Neural cell (in vitro differentiated cells): ENCODE measurements around the gene PTK6. TPM values are rescaled to one million over a fixed set of nuclear protein-coding genes. Genes with fewer than 3 reads are reported as not detected.

Experiments
- H2AFZ ChIP-seq: fragments of 200-600, 300-800 bp; sonication (generic), shearing (Covaris generic); 2 replicates; pipeline ENCODE4 v1.6.0; 2014; ENCODE audit warnings: low read depth, mild to moderate bottlenecking, antibody characterized with exemption, low read length, moderate library complexity
- H3F3A ChIP-seq: fragments of 200-600 bp; shearing (Covaris generic); 2 replicates; pipeline ENCODE4 v1.6.1; 2016; ENCODE audit warnings: mild to moderate bottlenecking, moderate library complexity, mixed read lengths, antibody characterized with exemption, low read length; ENCODE audit not compliant: insufficient read depth, poor library complexity, severe bottlenecking
- H3K27ac ChIP-seq: fragments of 200-600, 300-800 bp; sonication (generic), shearing (Covaris generic); 2 replicates; pipeline ENCODE4 v1.5.1; 2014; ENCODE audit warnings: mild to moderate bottlenecking, low read length, moderate library complexity
- H3K27me3 ChIP-seq: fragments of 300-800, 200-600 bp; sonication (generic), shearing (Covaris generic); 2 replicates; pipeline ENCODE4 v1.6.0; 2014; ENCODE audit warnings: mild to moderate bottlenecking, low read depth, low read length, moderate library complexity; ENCODE audit not compliant: insufficient read depth
- H3K36me3 ChIP-seq: fragments of 300-800, 200-600 bp; sonication (generic), shearing (Covaris generic); 2 replicates; pipeline ENCODE4 v1.5.1; 2014; ENCODE audit warnings: mild to moderate bottlenecking, antibody characterized with exemption, low read length, moderate library complexity; ENCODE audit not compliant: insufficient read depth
- H3K4me2 ChIP-seq: fragments of 300-800, 200-600 bp; sonication (generic), shearing (Covaris generic); 2 replicates; pipeline ENCODE4 v1.6.0; 2014; ENCODE audit warnings: mild to moderate bottlenecking, low read length
- H3K4me3 ChIP-seq: fragments of 300-800, 200-600 bp; sonication (generic), shearing (Covaris generic); 2 replicates; pipeline ENCODE4 v1.5.1; 2014; ENCODE audit warnings: mild to moderate bottlenecking, low read length, moderate library complexity
- H3K79me2 ChIP-seq: fragments of 200-600 bp; shearing (Covaris generic); replicated peaks from 2 replicates; pipeline ENCODE4 v1.6.0; 2014; ENCODE audit warnings: mild to moderate bottlenecking, low read length, moderate library complexity; ENCODE audit not compliant: insufficient read depth
- H3K9ac ChIP-seq: fragments of 300-800, 200-600 bp; sonication (generic), shearing (Covaris generic); 2 replicates; pipeline ENCODE4 v1.6.1; 2016; ENCODE audit warnings: mild to moderate bottlenecking, low read length, mixed read lengths
- H3K9me2 ChIP-seq: fragments of 200-600 bp; shearing (Covaris generic); 2 replicates; pipeline ENCODE4 v1.6.1; 2016; ENCODE audit warnings: mild to moderate bottlenecking, low read length, mixed read lengths; ENCODE audit not compliant: insufficient read depth
- H3K9me3 ChIP-seq: fragments of 200-600, 300-800 bp; sonication (generic), shearing (Covaris generic); 2 replicates; pipeline ENCODE4 v1.6.1; 2016; ENCODE audit warnings: mild to moderate bottlenecking, mixed run types, low read length, moderate library complexity, mixed read lengths
- H4K20me1 ChIP-seq: fragments of 200-600 bp; shearing (Covaris generic); 2 replicates; pipeline ENCODE4 v1.6.1; 2016; ENCODE audit warnings: mild to moderate bottlenecking, mixed run types; ENCODE audit not compliant: insufficient read depth
- EP300 ChIP-seq: fragments of 450-650 bp; conservative IDR thresholded peaks from 2 replicates; pipeline ENCODE4 v1.6.1; 2014; ENCODE audit warnings: antibody characterized with exemption, mild to moderate bottlenecking, moderate library complexity; ENCODE audit not compliant: poor library complexity, severe bottlenecking
- EZH2 ChIP-seq: fragments of 200-600, 300-800 bp; shearing (Covaris generic), sonication (generic); IDR thresholded peaks from 2 replicates; pipeline ENCODE4 v1.6.1; 2014; ENCODE audit warnings: antibody characterized with exemption, low read length, borderline replicate concordance, mild to moderate bottlenecking; ENCODE audit not compliant: insufficient read depth, poor library complexity, severe bottlenecking
- MXI1 ChIP-seq: fragments of 450-650 bp; conservative IDR thresholded peaks from 2 replicates; pipeline ENCODE4 v1.6.1; 2014; ENCODE audit warnings: antibody characterized with exemption, mild to moderate bottlenecking; ENCODE audit not compliant: poor library complexity, severe bottlenecking
- POLR2AphosphoS5 ChIP-seq: IDR thresholded peaks from 2 replicates; pipeline ENCODE4 v1.6.1; 2012
- RAD21 ChIP-seq: fragments of 450-650 bp; conservative IDR thresholded peaks from 2 replicates; pipeline ENCODE4 v1.6.1; 2014; ENCODE audit warnings: antibody characterized with exemption, mild to moderate bottlenecking, moderate library complexity
- SMC3 ChIP-seq: fragments of 450-650 bp; conservative IDR thresholded peaks from 2 replicates; pipeline ENCODE4 v1.6.1; 2014; ENCODE audit warnings: antibody characterized with exemption, mild to moderate bottlenecking, moderate library complexity; ENCODE audit not compliant: poor library complexity
- TAF1 ChIP-seq: IDR thresholded peaks from 2 replicates; pipeline ENCODE4 v1.6.1; 2012; ENCODE audit warnings: low read depth
- polyA plus RNA-seq: library from polyadenylated mRNA; depleted of rRNA; stranded (reverse); fragments of >200 nt; gene quantifications from 2 replicates; pipeline ENCODE4 v1.2.3, GENCODE V29; 2014
- TF ChIP-seq, protein P1 (sequence below): IDR thresholded peaks from 2 replicates; pipeline ENCODE4 v1.6.1; 2012; ENCODE audit warnings: borderline replicate concordance
- TF ChIP-seq, protein P2 (sequence below): fragments of 450-650 bp; IDR thresholded peaks from 2 replicates; pipeline ENCODE4 v1.5.1; 2014; ENCODE audit warnings: antibody characterized with exemption, mild to moderate bottlenecking, moderate library complexity; ENCODE audit not compliant: poor library complexity, severe bottlenecking

PTK6 gene
- polyA plus RNA-seq, 1 donor from 2014 or later: not detected

DNA sequence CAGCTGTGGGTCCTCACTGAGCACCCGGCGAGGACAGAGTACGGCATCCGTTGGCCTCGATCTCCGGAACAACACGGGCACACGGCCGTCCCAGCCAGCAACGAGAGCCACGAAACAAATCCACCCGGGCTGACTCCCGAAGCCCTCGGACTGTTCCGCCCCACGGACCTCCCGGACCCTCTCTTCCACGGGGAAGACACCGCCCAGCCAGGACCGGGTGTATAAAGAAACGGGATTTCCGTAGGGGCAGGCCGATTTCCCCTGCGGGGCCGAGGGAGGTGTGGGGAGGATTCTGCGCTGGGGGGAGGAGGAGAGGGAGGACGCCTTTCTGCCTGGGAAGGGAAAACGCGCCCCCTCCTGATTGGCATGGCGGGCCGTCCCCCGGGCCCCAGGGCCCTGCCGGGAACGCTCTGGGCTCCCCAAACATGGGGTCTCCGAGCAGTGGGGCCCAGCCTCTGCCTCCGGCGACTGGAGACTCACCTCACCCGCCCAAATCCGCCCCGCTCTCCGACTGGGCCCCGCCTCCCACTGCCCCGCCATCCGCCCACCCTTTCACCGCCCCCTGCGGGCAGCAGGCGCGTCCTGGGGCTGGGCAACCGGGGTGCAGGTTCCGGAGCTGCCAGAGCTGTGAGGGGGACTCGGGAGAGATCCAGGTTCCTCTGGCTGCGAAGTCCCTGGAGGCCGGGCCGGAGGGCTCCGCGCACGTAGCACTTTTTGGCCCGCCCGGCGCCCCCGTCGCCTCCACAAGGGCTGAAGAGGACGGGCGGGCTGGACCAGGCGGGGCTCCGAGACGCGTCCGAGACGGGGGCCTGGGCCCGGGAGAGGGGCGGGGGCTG is 17.3 kb downstream of the PTK6 start:
- Histone ChIP-seq H3K4me2 (peak overlapping the region; percentile 35), H3K4me3 (peak overlapping the region; percentile 94), H3K9me3 (no peaks in the 10 kb centered on the region), H3K9me2 (no peaks in the 10 kb centered on the region), H4K20me1 (peaks cover 9% of the 10 kb centered on the region), H3K79me2 (peaks cover 17% of the 10 kb centered on the region), H3K27ac (peak overlapping the region; percentile 68), H3K36me3 (no peaks in the 10 kb centered on the region), H3F3A (no peaks in the 10 kb centered on the region), H3K9ac (peak overlapping the region; percentile 95), H2AFZ (peak overlapping the region; percentile 69), H3K27me3 (no peaks in the 10 kb centered on the region)
- TF ChIP-seq POLR2AphosphoS5 (no peak), EZH2 (no peak), EP300 (no peak), MXI1 (peak; percentile 26), SMC3 (peak; percentile 40), RAD21 (peak; percentile 32), TAF1 (no peak)
- TF ChIP-seq, protein P1, sequence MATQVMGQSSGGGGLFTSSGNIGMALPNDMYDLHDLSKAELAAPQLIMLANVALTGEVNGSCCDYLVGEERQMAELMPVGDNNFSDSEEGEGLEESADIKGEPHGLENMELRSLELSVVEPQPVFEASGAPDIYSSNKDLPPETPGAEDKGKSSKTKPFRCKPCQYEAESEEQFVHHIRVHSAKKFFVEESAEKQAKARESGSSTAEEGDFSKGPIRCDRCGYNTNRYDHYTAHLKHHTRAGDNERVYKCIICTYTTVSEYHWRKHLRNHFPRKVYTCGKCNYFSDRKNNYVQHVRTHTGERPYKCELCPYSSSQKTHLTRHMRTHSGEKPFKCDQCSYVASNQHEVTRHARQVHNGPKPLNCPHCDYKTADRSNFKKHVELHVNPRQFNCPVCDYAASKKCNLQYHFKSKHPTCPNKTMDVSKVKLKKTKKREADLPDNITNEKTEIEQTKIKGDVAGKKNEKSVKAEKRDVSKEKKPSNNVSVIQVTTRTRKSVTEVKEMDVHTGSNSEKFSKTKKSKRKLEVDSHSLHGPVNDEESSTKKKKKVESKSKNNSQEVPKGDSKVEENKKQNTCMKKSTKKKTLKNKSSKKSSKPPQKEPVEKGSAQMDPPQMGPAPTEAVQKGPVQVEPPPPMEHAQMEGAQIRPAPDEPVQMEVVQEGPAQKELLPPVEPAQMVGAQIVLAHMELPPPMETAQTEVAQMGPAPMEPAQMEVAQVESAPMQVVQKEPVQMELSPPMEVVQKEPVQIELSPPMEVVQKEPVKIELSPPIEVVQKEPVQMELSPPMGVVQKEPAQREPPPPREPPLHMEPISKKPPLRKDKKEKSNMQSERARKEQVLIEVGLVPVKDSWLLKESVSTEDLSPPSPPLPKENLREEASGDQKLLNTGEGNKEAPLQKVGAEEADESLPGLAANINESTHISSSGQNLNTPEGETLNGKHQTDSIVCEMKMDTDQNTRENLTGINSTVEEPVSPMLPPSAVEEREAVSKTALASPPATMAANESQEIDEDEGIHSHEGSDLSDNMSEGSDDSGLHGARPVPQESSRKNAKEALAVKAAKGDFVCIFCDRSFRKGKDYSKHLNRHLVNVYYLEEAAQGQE: no peak
- TF ChIP-seq, protein P2, sequence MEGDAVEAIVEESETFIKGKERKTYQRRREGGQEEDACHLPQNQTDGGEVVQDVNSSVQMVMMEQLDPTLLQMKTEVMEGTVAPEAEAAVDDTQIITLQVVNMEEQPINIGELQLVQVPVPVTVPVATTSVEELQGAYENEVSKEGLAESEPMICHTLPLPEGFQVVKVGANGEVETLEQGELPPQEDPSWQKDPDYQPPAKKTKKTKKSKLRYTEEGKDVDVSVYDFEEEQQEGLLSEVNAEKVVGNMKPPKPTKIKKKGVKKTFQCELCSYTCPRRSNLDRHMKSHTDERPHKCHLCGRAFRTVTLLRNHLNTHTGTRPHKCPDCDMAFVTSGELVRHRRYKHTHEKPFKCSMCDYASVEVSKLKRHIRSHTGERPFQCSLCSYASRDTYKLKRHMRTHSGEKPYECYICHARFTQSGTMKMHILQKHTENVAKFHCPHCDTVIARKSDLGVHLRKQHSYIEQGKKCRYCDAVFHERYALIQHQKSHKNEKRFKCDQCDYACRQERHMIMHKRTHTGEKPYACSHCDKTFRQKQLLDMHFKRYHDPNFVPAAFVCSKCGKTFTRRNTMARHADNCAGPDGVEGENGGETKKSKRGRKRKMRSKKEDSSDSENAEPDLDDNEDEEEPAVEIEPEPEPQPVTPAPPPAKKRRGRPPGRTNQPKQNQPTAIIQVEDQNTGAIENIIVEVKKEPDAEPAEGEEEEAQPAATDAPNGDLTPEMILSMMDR: peak; percentile 38

DNA sequence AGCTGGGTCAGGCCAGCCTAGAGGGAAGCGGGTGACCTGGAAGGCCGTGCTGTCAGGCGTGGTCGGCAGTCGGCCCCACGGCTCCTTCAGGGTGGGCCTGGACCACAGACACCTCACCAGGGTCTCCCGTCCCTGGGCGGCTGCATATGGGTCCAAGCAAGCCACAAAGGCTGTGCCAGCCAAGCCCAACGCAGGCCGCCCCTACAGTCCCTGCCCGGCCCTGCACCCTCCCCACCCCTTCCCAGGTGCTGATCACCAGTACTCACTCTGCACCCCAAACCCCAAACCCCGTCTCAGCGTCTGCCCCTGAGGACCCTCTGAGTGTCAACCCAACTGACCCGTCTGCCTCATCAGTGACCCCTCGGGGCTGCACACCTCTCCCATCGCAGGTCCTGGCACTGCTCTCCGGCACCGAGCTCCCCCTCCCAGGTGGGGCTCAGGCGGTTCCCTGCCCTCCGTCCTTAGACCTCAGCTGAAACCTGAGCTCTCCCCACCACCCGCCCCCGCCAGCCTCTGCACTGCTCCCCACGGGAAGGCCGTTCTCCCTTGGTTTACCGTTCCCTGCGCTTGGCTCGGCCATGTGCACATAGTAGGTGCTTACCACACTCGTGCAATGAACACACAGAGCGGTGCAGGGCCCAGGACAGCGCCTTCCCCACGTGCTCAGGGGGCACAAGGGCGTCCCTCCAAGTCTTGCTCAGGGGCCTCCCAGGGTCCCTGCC is 18.1 kb downstream of the PTK6 start:
- Histone ChIP-seq H3K4me3 (peak overlapping the region; percentile 94), H3K27me3 (no peaks in the 10 kb centered on the region), H3K27ac (no peak overlapping the region), H3K4me2 (no peak overlapping the region), H2AFZ (no peak overlapping the region), H3F3A (no peaks in the 10 kb centered on the region), H4K20me1 (peaks cover 9% of the 10 kb centered on the region), H3K79me2 (peaks cover 17% of the 10 kb centered on the region), H3K9me3 (no peaks in the 10 kb centered on the region), H3K9ac (peak overlapping the region; percentile 95), H3K9me2 (no peaks in the 10 kb centered on the region), H3K36me3 (no peaks in the 10 kb centered on the region)
- TF ChIP-seq, protein P1: no peak
- TF ChIP-seq SMC3: no peak
- no peak for TF ChIP-seq POLR2AphosphoS5
- no peak for TF ChIP-seq MXI1
- no peak for TF ChIP-seq EZH2
- TF ChIP-seq, protein P2: no peak
- TF ChIP-seq RAD21: no peak
- TF ChIP-seq TAF1: no peak
- TF ChIP-seq EP300: no peak
